WERI-Rb-1 (cell line): ENCODE data around the gene EPHA8.

Experiments used
- DNase-seq: peaks from one replicate; pipeline ENCODE4 v3.0.0-alpha.2; 2020
- H3K27ac ChIP-seq: fragments of 250-450 bp; sonication (Bioruptor Pico); 2 replicates; pipeline ENCODE4 v1.5.1; 2020; ENCODE audit warnings: mild to moderate bottlenecking, moderate library complexity
- H3K27me3 ChIP-seq: fragments of 250-450 bp; sonication (Bioruptor Pico); 2 replicates; pipeline ENCODE4 v1.5.1; 2021; ENCODE audit warnings: mild to moderate bottlenecking, low read depth, moderate library complexity; ENCODE audit not compliant: insufficient read depth, severe bottlenecking
- H3K36me3 ChIP-seq: fragments of 250-450 bp; sonication (Bioruptor Pico); 2 replicates; pipeline ENCODE4 v1.5.1; 2020; ENCODE audit warnings: mild to moderate bottlenecking, moderate library complexity
- H3K4me3 ChIP-seq: 2 replicates; pipeline ENCODE4 v1.5.1; 2011; ENCODE audit warnings: low read depth, mild to moderate bottlenecking, control low read depth, low read length
- H3K9me3 ChIP-seq: fragments of 250-450 bp; sonication (Bioruptor Pico); 2 replicates; pipeline ENCODE4 v1.5.1; 2021; ENCODE audit warnings: mild to moderate bottlenecking, moderate library complexity; ENCODE audit not compliant: severe bottlenecking
- CTCF ChIP-seq: IDR thresholded peaks from 2 replicates; pipeline ENCODE4 v1.5.1; 2011; ENCODE audit warnings: low read depth, mild to moderate bottlenecking, control low read depth, inconsistent platforms, low read length

Gene EPHA8

GRCh38 chr1:22570140-22570909 lies 7.0 kb downstream of the EPHA8 start:
- Histone ChIP-seq H3K36me3 (no peaks in the 10 kb centered on the region; the same call in 1 of the 2 replicates), H3K27me3 (no peaks in the 10 kb centered on the region), H3K4me3 (no peak overlapping the region), H3K9me3 (no peaks in the 10 kb centered on the region), H3K27ac (no peak overlapping the region)
- TF ChIP-seq CTCF = no peak
- no peak for DNase-seq

GRCh38 chr1:22572818-22573217 lies 9.5 kb downstream of the EPHA8 start:
- no peak for DNase-seq
- no peak for TF ChIP-seq CTCF
- no peak overlapping the region for H3K27ac ChIP-seq

GRCh38 chr1:22573237-22573636 lies 9.9 kb downstream of the EPHA8 start:
- Histone ChIP-seq H3K27me3 (no peaks in the 10 kb centered on the region), H3K4me3 (no peak overlapping the region), H3K36me3 (peaks cover 6% of the 10 kb centered on the region), H3K9me3 (no peaks in the 10 kb centered on the region), H3K27ac (no peak overlapping the region)
- no peak for DNase-seq
- TF ChIP-seq CTCF = no peak

More at GRCh38 chr1:22572818-22573217, 9.5 kb downstream of the EPHA8 start:
- Histone ChIP-seq H3K27me3 (no peaks in the 10 kb centered on the region), H3K4me3 (no peak overlapping the region), H3K9me3 (no peaks in the 10 kb centered on the region), H3K36me3 (peaks cover 6% of the 10 kb centered on the region)

- H3K9me3 ChIP-seq = no peaks in the 10 kb centered on the region
- H3K4me3 ChIP-seq = no peak overlapping the region
- H3K36me3 ChIP-seq = peaks cover 10% of the 10 kb centered on the region
- H3K27ac ChIP-seq = no peak overlapping the region
- H3K27me3 ChIP-seq = no peaks in the 10 kb centered on the region
- DNase-seq = no peak
- no peak for TF ChIP-seq CTCF
These were observed 12.4 kb downstream of the EPHA8 start for GRCh38 chr1:22575532-22576149.

GRCh38 chr1:22576150-22576544 lies 12.9 kb downstream of the EPHA8 start:
- Histone ChIP-seq H3K9me3 (no peaks in the 10 kb centered on the region), H3K36me3 (peaks cover 15% of the 10 kb centered on the region), H3K27ac (no peak overlapping the region), H3K4me3 (no peak overlapping the region), H3K27me3 (no peaks in the 10 kb centered on the region)
- TF ChIP-seq CTCF = no peak
- DNase-seq = no peak
